PC-9 (cell line): ENCODE data around the gene ABLIM1. TPM values are rescaled to one million over a fixed set of nuclear protein-coding genes. Genes with fewer than 3 reads are reported as not detected.

Experiments
- BruUV-seq: library from RNA; stranded (reverse); fragments of 400-500 nt; replicated peaks from 2 replicates; lab custom pipeline; 2021; lab: Mats Ljungman, UMichigan
- CTCF ChIA-PET: fragments of 300-600 bp; sonication (Branson Sonifier 250); formaldehyde crosslinking; loops from one replicate; lab custom pipeline; 2022; ENCODE audit warnings: antibody characterized with exemption; lab: Charles Lee
- POLR2A ChIA-PET: fragments of 300-600 bp; sonication (Branson Sonifier 250); formaldehyde crosslinking; loops from one replicate; lab custom pipeline; 2022; ENCODE audit warnings: antibody characterized with exemption; ENCODE audit not compliant: unreplicated experiment; lab: Charles Lee
- DNase-seq, 2 experiments: peaks; one replicate each; pipeline versions ENCODE4 v3.0.0 to v3.0.0-alpha.2; 2015 to 2022; ENCODE audit warnings: mixed read lengths in 1 of 2
- H2AFZ ChIP-seq: fragments of 200-600 bp; sonication (generic); 2 replicates; pipeline ENCODE4 v1.8.1; 2017; ENCODE audit warnings: antibody characterized with exemption
- H3F3A ChIP-seq: fragments of 200-600 bp; sonication (generic); 2 replicates; pipeline ENCODE4 v1.8.1; 2017; ENCODE audit warnings: antibody characterized with exemption, mild to moderate bottlenecking, low read depth; ENCODE audit not compliant: insufficient read depth
- H3K27ac ChIP-seq: fragments of 200-600 bp; sonication (generic); 2 replicates; pipeline ENCODE4 v1.6.1; 2016; ENCODE audit warnings: mixed run types
- H3K27me3 ChIP-seq: fragments of 200-600 bp; sonication (generic); 2 replicates; pipeline ENCODE4 v1.6.1; 2016; ENCODE audit warnings: low read depth, mixed run types; ENCODE audit not compliant: insufficient read depth
- H3K36me3 ChIP-seq: fragments of 200-600 bp; sonication (generic); 2 replicates; pipeline ENCODE4 v1.6.1; 2016; ENCODE audit warnings: low read depth, mixed run types
- H3K4me1 ChIP-seq: fragments of 200-600 bp; sonication (generic); replicated peaks from 2 replicates; pipeline ENCODE4 v1.6.1; 2016; ENCODE audit warnings: mixed run types; ENCODE audit not compliant: insufficient read depth
- H3K4me2 ChIP-seq: fragments of 200-600 bp; sonication (generic); 2 replicates; pipeline ENCODE4 v1.6.1; 2017; ENCODE audit warnings: mixed run types
- H3K4me3 ChIP-seq: fragments of 200-600 bp; sonication (generic); 2 replicates; pipeline ENCODE4 v1.6.1; 2016; ENCODE audit warnings: mixed run types
- H3K79me2 ChIP-seq: fragments of 200-600 bp; sonication (generic); 2 replicates; pipeline ENCODE4 v1.6.1; 2017; ENCODE audit warnings: low read depth, mixed run types
- H3K9me2 ChIP-seq: fragments of 200-600 bp; sonication (generic); 2 replicates; pipeline ENCODE4 v1.8.1; 2017; ENCODE audit warnings: mild to moderate bottlenecking; ENCODE audit not compliant: insufficient read depth
- H3K9me3 ChIP-seq: fragments of 200-600 bp; sonication (generic); 2 replicates; pipeline ENCODE4 v1.8.1; 2016; ENCODE audit warnings: low read depth; ENCODE audit not compliant: insufficient read depth
- H4K20me1 ChIP-seq: fragments of 200-600 bp; sonication (generic); 2 replicates; pipeline ENCODE4 v1.8.1; 2017; ENCODE audit not compliant: insufficient read depth
- CTCF ChIP-seq: fragments of 200-600 bp; sonication (generic); conservative IDR thresholded peaks from 2 replicates; pipeline ENCODE4 v1.6.1; 2017; ENCODE audit warnings: mixed run types, antibody characterized with exemption, mild to moderate bottlenecking, moderate library complexity
- EZH2 ChIP-seq: fragments of 200-600 bp; sonication (generic); IDR thresholded peaks from 2 replicates; pipeline ENCODE4 v1.8.0; 2017; ENCODE audit warnings: antibody characterized with exemption, low read depth
- intact Hi-C: fragments of 100-400 bp; cut with micrococcal nuclease; formaldehyde crosslinking; loops from one replicate; pipeline ENCODE4 v1.10.0; 2022; ENCODE audit not compliant: unreplicated experiment
- total RNA-seq: library from RNA; stranded (reverse); gene quantifications from 2 replicates; pipeline ENCODE4 v1.2.3, GENCODE V29; 2021

ABLIM1 gene
- total RNA-seq, 1 experiment from 2014 or later = 68.7 TPM

DNA sequence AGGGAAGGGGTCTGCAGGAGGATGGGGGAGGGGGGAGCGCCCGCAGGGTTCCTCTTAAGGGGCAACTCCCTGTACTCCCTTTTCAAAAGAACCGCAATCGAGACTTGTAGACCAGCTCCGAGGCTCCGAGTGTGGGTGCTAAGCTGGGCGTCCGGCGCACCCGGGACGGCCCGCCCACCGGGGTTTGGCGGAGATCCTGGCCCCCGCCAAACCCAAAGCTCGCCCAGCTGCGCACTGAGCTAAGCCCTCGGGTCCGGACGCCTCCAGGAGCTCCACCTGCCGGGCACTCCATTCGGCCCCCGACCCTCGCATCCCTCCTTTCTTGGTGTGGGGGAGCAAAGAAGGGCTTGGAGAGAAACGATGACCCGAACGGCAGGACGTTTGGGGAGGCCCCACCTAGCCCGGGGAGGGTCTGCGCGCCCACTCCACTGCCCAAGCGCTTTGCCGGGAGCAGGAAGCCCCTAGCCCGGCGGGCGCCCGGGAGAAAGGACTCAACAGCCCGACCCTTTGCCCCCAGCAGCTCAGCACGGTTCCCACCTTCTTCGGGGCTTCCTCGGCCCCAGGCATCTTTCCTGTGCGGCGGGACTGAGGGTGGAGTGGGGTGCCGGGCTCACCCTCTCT, 254.4 kb downstream of the ABLIM1 start:
- CTCF ChIA-PET = interaction anchor here (0.8 to 1.4 kb wide), 2 partner anchors 33 to 99 kb away, joined by 4 to 6 read pairs; no protein-coding TSS in a partner anchor
- Histone ChIP-seq H3K4me2 (peak overlapping the region; percentile 92), H3F3A (peaks cover 9% of the 10 kb centered on the region), H3K27ac (peak overlapping the region; percentile 46), H2AFZ (peak overlapping the region; percentile 66), H3K9me3 (no peaks in the 10 kb centered on the region), H4K20me1 (no peaks in the 10 kb centered on the region), H3K36me3 (no peaks in the 10 kb centered on the region), H3K27me3 (no peaks in the 10 kb centered on the region), H3K79me2 (peaks cover 48% of the 10 kb centered on the region), H3K4me3 (peak overlapping the region; percentile 75), H3K9me2 (no peaks in the 10 kb centered on the region), H3K4me1 (peaks cover 32% of the 10 kb centered on the region)
- no TSS peak for BruUV-seq
- intact Hi-C loops = loop anchor here (2.0 to 5.0 kb wide), 3 partner anchors 56 to 97 kb away; no protein-coding TSS in a partner anchor
- TF ChIP-seq EZH2 (no peak), CTCF (peak; percentile 37; the same call in 1 of the 2 replicates)
- DNase-seq = peak in 1 of 2 experiments; percentile 36
- POLR2A ChIA-PET = interaction anchor here (0.5 to 1.0 kb wide), 6 partner anchors 9 to 164 kb away, joined by 3 to 7 read pairs (median 4); no protein-coding TSS in a partner anchor

DNA sequence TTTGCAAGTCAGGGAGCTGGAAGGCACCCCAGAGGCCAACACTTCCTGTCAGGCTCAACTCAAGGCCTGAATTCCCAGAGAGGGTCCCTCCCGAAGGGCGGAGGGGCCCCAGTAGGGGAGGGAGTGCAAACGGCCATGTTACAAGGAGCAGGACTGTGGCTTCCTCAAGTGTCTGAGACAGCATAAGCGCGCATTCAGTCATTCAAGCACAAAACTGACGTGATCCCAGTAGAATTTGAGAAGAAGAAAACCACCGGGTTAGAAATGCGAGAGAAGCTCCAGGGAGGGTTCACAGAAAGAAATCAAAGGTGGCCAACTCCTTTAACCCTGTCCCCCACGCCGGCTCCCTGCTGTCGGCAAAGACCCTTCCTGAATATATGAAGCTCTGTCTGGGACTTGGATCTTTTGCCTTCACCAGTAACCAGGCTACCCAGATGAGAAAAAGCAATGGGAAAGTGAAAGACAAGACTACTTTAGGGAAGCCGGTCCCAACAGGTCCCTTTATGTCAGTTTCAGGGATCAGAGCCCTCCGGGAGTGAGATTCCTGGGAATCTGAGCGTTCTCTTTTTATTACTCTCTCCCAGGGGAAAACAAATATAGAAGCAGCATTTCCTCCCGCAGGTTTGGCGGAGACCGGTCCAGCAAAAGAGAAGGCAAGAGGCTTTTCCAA, 255.1 kb downstream of the ABLIM1 start:
- no peaks in the 10 kb centered on the region for H3K27me3 ChIP-seq
- no peaks in the 10 kb centered on the region for H3K9me2 ChIP-seq
- CTCF ChIA-PET = interaction anchor here (0.8 to 1.4 kb wide), 2 partner anchors 34 to 99 kb away, joined by 4 to 6 read pairs; no protein-coding TSS in a partner anchor
- H2AFZ ChIP-seq = peak overlapping the region; percentile 66
- H3F3A ChIP-seq = peaks cover 6% of the 10 kb centered on the region; the same call in 1 of the 2 replicates
- H3K4me3 ChIP-seq = peak overlapping the region; percentile 75
- H4K20me1 ChIP-seq = no peaks in the 10 kb centered on the region
- peak overlapping the region; percentile 92 for H3K4me2 ChIP-seq
- POLR2A ChIA-PET = interaction anchor here (0.5 to 1.0 kb wide), 7 partner anchors 10 to 413 kb away, joined by 3 to 10 read pairs (median 5); no protein-coding TSS in a partner anchor
- no peaks in the 10 kb centered on the region for H3K9me3 ChIP-seq
- TF ChIP-seq EZH2 (no peak), CTCF (no peak)
- BruUV-seq = TSS peak; percentile 35
- H3K36me3 ChIP-seq = no peaks in the 10 kb centered on the region
- H3K27ac ChIP-seq = peak overlapping the region; percentile 46
- DNase-seq = peak in 1 of 2 experiments; percentile 45
- intact Hi-C loops = loop anchor here (2.0 to 5.0 kb wide), 3 partner anchors 56 to 96 kb away; no protein-coding TSS in a partner anchor
- peaks cover 25% of the 10 kb centered on the region for H3K4me1 ChIP-seq
- H3K79me2 ChIP-seq = peaks cover 48% of the 10 kb centered on the region

DNA sequence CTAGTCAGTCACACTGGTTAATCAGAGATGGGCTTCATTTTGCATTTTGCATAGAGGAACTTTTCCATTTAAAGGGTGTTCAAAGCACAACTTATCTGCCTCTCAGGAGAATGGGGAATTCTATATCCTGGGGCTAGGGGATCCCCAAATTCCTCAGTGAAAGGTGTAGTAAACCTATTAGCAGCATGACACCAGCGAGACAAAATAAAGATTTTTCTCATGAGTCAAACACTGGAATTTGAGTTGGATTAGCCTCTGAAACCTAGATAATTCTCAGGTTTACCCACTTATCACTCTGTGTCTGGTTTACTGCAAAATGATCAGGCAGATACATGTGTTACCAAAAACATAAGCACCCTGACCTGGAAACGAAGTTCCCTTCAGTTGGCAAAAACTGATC, 255.8 kb downstream of the ABLIM1 start:
- intact Hi-C loops = loop anchor here (2.0 to 5.0 kb wide), 3 partner anchors 55 to 95 kb away; no protein-coding TSS in a partner anchor
- TF ChIP-seq EZH2 (no peak), CTCF (no peak)
- Histone ChIP-seq H3K4me2 (peak overlapping the region; percentile 92), H3K79me2 (peaks cover 48% of the 10 kb centered on the region), H3K27me3 (no peaks in the 10 kb centered on the region), H3K27ac (0 out of 2 replicates have a peak overlapping the region, but pooled peaks have one; percentile 46), H3F3A (peaks cover 6% of the 10 kb centered on the region; the same call in 1 of the 2 replicates), H3K9me3 (no peaks in the 10 kb centered on the region), H3K36me3 (no peaks in the 10 kb centered on the region), H4K20me1 (no peaks in the 10 kb centered on the region), H3K4me1 (peaks cover 21% of the 10 kb centered on the region), H3K9me2 (no peaks in the 10 kb centered on the region), H3K4me3 (peak overlapping the region; percentile 75; the same call in 1 of the 2 replicates), H2AFZ (no peak overlapping the region)
- BruUV-seq = no TSS peak
- ChIA-PET POLR2A (interaction anchor here (0.6 kb wide), 2 partner anchors 12 to 414 kb away, joined by 7 to 10 read pairs; no protein-coding TSS in a partner anchor), CTCF (interaction anchor here (1.4 kb wide), 1 partner anchor 98 kb away, joined by 6 read pairs; no protein-coding TSS in a partner anchor)
- DNase-seq = peak in 1 of 2 experiments; percentile 45
